C4-2B (cell line): ENCODE results near the gene MPC1.
"Not testable (repeated sequence)": the region's sequence is repeated elsewhere in the genome, so short reads cannot be mapped to it uniquely, and the experiment has no call there.

Experiments
- H3K27ac ChIP-seq: fragments of 450-650 bp; 2 replicates; pipeline ENCODE4 v1.5.1; 2017
- ZFX ChIP-seq: fragments of 450-650 bp; IDR thresholded peaks from 2 replicates; pipeline ENCODE4 v1.6.1; 2017
- TF ChIP-seq, protein P1 (sequence below): fragments of 450-650 bp; conservative IDR thresholded peaks from 2 replicates; pipeline ENCODE4 v1.5.1; 2017; ENCODE audit warnings: mild to moderate bottlenecking

The MPC1 gene

DNA sequence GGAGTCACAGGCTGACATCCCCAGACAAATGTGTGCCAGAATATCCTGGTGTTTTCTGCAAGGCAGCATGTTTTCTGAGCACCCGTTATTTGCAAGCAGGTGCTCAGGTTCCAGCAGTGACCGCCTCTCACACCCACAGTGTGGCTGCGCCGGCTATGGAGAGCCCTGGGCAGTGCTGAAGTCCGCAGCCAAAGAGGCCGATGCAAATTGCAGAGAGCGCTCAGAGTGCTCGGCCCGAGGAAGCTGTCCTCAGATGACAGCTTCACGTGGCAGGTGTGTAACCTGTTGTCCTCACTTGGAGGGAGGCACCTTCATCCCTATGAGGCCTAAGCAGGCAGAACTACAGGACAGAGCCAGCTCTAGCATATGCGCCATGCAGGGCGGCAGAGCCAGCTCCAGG, 23.5 kb upstream of the MPC1 start:
- H3K27ac ChIP-seq = no peak overlapping the region
- TF ChIP-seq, protein P1, sequence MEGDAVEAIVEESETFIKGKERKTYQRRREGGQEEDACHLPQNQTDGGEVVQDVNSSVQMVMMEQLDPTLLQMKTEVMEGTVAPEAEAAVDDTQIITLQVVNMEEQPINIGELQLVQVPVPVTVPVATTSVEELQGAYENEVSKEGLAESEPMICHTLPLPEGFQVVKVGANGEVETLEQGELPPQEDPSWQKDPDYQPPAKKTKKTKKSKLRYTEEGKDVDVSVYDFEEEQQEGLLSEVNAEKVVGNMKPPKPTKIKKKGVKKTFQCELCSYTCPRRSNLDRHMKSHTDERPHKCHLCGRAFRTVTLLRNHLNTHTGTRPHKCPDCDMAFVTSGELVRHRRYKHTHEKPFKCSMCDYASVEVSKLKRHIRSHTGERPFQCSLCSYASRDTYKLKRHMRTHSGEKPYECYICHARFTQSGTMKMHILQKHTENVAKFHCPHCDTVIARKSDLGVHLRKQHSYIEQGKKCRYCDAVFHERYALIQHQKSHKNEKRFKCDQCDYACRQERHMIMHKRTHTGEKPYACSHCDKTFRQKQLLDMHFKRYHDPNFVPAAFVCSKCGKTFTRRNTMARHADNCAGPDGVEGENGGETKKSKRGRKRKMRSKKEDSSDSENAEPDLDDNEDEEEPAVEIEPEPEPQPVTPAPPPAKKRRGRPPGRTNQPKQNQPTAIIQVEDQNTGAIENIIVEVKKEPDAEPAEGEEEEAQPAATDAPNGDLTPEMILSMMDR = no peak
- no peak for TF ChIP-seq ZFX

DNA sequence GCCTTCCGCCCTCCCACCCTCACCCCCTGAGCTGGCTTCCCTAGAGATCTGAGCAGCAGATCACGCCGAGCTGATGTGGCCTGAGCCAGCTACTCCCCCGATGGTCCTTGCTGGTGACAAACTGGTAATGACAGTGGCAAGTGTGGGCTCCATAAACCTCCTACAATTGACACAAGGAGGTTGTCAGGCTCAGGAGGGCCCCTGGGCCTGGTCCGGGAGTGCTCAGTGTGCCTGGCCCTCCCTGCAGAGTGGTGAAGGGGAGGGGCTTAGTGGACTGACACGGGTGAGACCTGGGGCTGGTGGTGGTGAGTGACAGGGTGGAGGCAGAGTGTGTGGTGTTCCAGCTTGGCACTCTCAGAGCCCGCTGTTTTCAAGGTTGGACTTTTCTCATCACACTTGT, 22.6 kb upstream of the MPC1 start:
- TF ChIP-seq, protein P1 = no peak
- no peak for TF ChIP-seq ZFX
- H3K27ac ChIP-seq = no peak overlapping the region

DNA sequence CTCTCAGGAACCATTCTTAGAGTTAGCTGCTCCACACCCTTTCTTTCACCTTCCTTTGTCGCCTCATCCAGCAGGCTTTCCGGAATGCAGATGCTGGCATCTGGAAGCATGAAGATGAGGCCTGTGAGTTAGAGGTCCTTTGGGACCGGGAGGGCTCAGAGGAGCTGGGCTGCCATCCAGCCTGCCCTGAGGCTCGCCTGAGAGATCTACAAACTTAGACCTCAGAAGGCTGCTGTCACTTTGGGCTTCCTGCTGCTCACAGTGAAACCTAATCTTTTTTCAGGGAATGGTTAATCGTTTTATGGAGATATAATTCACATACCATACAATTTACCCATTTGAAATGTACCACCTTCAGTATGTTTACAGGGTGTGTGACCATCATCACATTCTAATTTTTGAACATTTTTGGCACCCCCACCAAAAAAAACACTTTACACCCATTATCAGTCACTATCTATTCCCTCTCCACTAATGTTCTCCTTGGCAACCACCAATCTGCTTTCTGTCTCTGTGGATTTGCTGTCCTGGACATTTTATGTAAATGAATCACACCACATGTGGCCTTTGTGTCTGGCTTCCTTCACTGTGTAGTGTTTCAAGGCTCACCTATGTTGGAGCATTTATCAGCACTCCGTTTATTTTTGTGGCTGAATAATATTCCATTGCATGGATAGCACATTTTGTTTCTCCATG, 20.0 kb upstream of the MPC1 start:
- H3K27ac ChIP-seq = no peak overlapping the region
- TF ChIP-seq ZFX = no peak
- TF ChIP-seq, protein P1 = no peak

DNA sequence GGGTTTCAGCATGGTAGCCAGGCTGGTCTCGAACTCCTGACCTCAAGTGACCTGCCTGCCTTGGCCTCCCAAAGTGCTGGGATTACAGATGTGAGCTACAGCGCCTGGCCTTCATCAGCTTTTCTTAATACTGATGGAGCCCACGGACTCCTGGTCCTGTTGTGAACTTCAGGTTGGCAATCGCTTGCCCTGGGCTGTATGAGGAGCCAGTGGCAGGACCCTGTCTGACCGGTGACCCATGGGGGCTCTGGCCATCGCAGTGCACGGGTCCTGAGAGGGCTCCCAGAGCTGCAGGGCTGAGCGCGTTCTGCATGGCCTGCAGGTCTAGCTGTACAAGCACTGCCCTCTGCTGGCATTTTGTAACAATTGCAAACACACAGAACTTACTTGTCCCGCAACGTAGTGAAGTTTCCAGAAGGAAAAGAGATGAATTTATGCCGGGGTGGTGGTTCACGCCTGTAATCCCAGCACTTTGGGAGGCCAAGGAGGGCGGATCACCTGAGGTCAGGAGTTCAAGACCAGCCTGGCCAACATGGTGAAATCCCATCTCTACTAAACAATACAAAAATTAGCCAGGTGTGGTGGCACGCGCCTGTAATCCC, 18.0 kb upstream of the MPC1 start:
- H3K27ac ChIP-seq = not testable (repeated sequence)
- TF ChIP-seq, protein P1 = peak; percentile 82

DNA sequence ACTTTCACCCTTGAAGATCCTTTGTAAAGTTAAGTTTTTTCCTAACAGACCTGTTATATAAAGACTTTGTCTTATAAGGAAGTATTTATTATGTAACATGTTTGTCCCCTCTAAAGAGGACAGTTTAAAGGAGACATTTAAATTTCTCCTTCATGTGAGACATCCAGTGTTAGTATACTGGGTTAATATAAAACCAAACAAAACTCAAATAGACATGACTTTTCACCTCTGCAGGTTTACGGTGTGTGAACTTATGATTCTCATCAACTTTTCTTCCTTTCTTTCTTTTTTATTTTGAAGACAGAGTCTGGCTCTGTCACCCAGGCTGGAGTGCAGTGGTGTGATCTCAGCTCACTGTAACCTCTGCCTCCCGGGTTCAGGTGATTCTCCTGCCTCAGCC, 17.4 kb upstream of the MPC1 start:
- H3K27ac ChIP-seq = no peak overlapping the region
- TF ChIP-seq ZFX = no peak
- TF ChIP-seq, protein P1 = no peak

DNA sequence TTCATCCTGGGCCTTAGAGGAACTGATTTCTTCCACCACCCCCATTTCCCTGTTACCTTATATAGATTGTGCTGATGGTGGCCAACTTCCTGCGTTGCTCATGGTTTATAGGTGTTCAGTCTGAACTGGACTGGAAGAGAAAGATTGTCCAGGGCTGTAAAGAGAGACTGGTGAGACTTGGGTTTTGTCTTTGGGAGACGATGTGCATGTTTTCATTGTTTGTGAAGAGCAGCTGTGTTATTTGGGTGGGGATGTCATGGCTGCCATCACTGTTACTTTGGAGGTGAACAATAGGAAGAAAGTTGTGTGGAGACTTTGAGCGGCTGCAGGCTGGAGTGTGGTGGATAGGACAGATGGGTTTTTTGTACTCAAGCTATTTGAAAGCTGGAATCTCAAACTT, 15.6 kb upstream of the MPC1 start:
- H3K27ac ChIP-seq = no peak overlapping the region
- no peak for TF ChIP-seq ZFX
- TF ChIP-seq, protein P1 = no peak

DNA sequence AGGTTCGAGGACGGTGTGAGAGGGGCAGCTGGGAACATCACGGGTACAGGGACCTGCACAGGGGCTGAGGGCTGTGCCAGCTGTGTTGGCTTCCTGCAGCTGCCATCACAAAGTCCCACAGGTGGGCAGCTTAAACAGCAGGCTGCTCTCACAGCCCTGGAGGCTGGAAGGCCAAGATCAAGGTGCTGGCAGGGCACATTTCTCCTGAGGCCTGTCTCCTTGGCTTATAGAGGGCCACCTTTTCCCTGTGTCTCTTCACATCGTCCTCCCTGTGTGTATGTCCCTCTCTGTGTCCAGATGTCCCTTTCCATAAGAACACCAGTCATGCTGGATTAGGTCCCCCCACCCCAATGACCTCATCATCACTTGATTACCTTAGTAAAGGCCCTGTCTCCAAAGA, 15.1 kb upstream of the MPC1 start:
- TF ChIP-seq ZFX = no peak
- TF ChIP-seq, protein P1 = no peak
- no peak overlapping the region for H3K27ac ChIP-seq
